Smooth muscle cell (in vitro differentiated cells): Measurements from ENCODE around the gene LSAMP. TPM values are rescaled to one million over a fixed set of nuclear protein-coding genes. Genes with fewer than 3 reads are reported as not detected.

Source experiments
- DNase-seq: peaks from one replicate; lab custom pipeline; 2025; ENCODE audit not compliant: unreplicated experiment; lab: John Stamatoyannopoulos, UW
- H2AFZ ChIP-seq: fragments of 200-600 bp; sonication (generic); 2 replicates; pipeline ENCODE4 v1.6.0; 2016; ENCODE audit warnings: antibody characterized with exemption, low read depth, mild to moderate bottlenecking
- H3F3A ChIP-seq: fragments of 200-600 bp; sonication (generic); 2 replicates; pipeline ENCODE4 v1.6.0; 2017; ENCODE audit warnings: antibody characterized with exemption, low read depth
- H3K27ac ChIP-seq: fragments of 200-600 bp; sonication (generic); 2 replicates; pipeline ENCODE4 v1.5.1; 2016; ENCODE audit warnings: low read depth, mild to moderate bottlenecking
- H3K27me3 ChIP-seq: fragments of 200-600 bp; sonication (generic); 2 replicates; pipeline ENCODE4 v1.6.1; 2016; ENCODE audit warnings: low read depth, mild to moderate bottlenecking
- H3K36me3 ChIP-seq: fragments of 200-600 bp; sonication (generic); 2 replicates; pipeline ENCODE4 v1.5.1; 2016; ENCODE audit warnings: low read depth
- H3K4me1 ChIP-seq: fragments of 200-600 bp; sonication (generic); 2 replicates; pipeline ENCODE4 v1.5.1; 2016; ENCODE audit warnings: low read depth
- H3K4me2 ChIP-seq: fragments of 200-600 bp; sonication (generic); 2 replicates; pipeline ENCODE4 v1.6.0; 2016; ENCODE audit warnings: mild to moderate bottlenecking
- H3K4me3 ChIP-seq: fragments of 200-600 bp; sonication (generic); 2 replicates; pipeline ENCODE4 v1.5.1; 2016; ENCODE audit warnings: mild to moderate bottlenecking
- H3K79me2 ChIP-seq: fragments of 200-600 bp; sonication (generic); 2 replicates; pipeline ENCODE4 v1.6.0; 2016; ENCODE audit warnings: low read depth, mild to moderate bottlenecking
- H3K9ac ChIP-seq: fragments of 200-600 bp; sonication (generic); 2 replicates; pipeline ENCODE4 v1.6.0; 2016; ENCODE audit warnings: low read depth
- H3K9me3 ChIP-seq: fragments of 200-600 bp; sonication (generic); replicated peaks from 2 replicates; pipeline ENCODE4 v1.5.1; 2016; ENCODE audit warnings: low read depth
- H4K20me1 ChIP-seq: fragments of 200-600 bp; sonication (generic); 2 replicates; pipeline ENCODE4 v1.6.0; 2016; ENCODE audit warnings: low read depth
- WGBS: methylation state at CpG from one replicate; pipeline ENCODE4 v1.1.7; 2016; ENCODE audit warnings: low lambda C conversion rate; 5-methylcytosine and 5-hydroxymethylcytosine counted together
- polyA plus RNA-seq: library from polyadenylated mRNA; unstranded; fragments of >200 nt; fragmentation: Nextera tagmentation; extraction: Ambion mirVana; gene quantifications from 2 replicates; pipeline ENCODE4 v1.2.1, GENCODE V29; 2016
- total RNA-seq: library from RNA; depleted of rRNA; stranded (reverse); fragments of >200 nt; gene quantifications from 2 replicates; pipeline ENCODE4 v1.2.3, GENCODE V29; 2014
- TF ChIP-seq, protein P1 (sequence below): fragments of 200-600 bp; sonication (generic); IDR thresholded peaks from 2 replicates; pipeline ENCODE4 v1.5.1; 2017; ENCODE audit warnings: borderline replicate concordance, mild to moderate bottlenecking, antibody characterized with exemption; ENCODE audit not compliant: insufficient read depth, poor library complexity, severe bottlenecking

LSAMP gene
- total and polyA plus RNA-seq, 2 experiments from 2014 or later = 11.2 to 13.6 TPM

DNA sequence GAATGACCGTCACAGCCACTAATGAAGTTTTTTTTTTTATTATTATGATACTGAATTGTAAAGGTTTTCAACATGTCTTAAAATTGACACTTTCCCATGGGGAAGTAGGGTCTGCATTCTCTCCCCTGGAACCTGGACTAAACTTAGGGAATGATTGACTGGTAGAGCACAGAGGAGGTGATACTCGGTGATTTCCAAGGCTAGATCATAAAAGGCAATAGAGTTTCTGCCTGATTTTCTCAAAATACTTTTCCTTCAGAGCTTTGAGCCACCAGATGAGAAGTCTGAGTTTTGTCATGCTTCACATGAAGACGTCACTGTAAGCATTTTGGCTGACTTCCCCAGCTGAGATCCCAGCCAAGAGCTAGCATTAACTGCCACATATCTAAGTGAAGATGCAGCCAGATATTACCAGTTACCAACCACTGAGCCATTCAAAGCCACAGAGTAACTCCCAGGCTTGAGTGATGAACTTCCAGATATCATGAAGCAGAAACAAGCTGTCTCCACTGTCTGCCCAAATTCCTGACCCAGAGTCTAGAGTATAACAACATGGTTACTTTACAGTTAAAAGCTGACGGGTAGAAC is 105.8 kb downstream of the LSAMP start:
- Histone ChIP-seq H3K4me2 (peak overlapping the region; percentile 42), H3K27ac (peak overlapping the region; percentile 78)

DNA sequence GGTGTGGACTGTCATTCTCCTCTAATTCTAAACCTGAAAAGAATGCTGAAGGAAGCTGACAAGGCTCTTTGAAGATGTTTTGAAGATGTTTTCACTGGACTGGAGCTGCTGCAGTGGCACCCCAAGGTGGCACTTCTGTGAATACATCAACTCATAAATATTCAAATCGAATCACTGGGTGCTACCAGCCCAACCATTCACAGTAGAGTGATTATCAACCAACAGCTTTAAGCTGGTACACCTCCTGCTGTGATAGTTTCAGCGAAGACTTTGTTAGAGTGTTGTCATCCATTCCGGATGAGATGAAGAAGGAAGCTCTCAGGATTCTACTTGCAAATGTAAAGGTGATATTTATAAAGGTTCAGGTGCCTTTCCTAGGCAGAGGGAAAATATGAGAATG is 106.6 kb downstream of the LSAMP start:
- TF ChIP-seq, protein P1, sequence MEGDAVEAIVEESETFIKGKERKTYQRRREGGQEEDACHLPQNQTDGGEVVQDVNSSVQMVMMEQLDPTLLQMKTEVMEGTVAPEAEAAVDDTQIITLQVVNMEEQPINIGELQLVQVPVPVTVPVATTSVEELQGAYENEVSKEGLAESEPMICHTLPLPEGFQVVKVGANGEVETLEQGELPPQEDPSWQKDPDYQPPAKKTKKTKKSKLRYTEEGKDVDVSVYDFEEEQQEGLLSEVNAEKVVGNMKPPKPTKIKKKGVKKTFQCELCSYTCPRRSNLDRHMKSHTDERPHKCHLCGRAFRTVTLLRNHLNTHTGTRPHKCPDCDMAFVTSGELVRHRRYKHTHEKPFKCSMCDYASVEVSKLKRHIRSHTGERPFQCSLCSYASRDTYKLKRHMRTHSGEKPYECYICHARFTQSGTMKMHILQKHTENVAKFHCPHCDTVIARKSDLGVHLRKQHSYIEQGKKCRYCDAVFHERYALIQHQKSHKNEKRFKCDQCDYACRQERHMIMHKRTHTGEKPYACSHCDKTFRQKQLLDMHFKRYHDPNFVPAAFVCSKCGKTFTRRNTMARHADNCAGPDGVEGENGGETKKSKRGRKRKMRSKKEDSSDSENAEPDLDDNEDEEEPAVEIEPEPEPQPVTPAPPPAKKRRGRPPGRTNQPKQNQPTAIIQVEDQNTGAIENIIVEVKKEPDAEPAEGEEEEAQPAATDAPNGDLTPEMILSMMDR = no peak

More for the DNA sequence above, 105.8 kb downstream of the LSAMP start:
- peak; percentile 1 for DNase-seq
- H3F3A ChIP-seq = no peaks in the 10 kb centered on the region
- no peaks in the 10 kb centered on the region for H3K79me2 ChIP-seq
- H4K20me1 ChIP-seq = no peaks in the 10 kb centered on the region
- no peaks in the 10 kb centered on the region for H3K27me3 ChIP-seq
- TF ChIP-seq, protein P1 = no peak
- no peak overlapping the region for H3K4me3 ChIP-seq
- 39% methylated on average over 4 of the region's 4 CpGs for WGBS
- no peaks in the 10 kb centered on the region for H3K36me3 ChIP-seq
- H3K9me3 ChIP-seq = no peaks in the 10 kb centered on the region
- no peak overlapping the region for H2AFZ ChIP-seq
- H3K4me1 ChIP-seq = peaks cover 4% of the 10 kb centered on the region
- H3K9ac ChIP-seq = peak overlapping the region; percentile 12

DNA sequence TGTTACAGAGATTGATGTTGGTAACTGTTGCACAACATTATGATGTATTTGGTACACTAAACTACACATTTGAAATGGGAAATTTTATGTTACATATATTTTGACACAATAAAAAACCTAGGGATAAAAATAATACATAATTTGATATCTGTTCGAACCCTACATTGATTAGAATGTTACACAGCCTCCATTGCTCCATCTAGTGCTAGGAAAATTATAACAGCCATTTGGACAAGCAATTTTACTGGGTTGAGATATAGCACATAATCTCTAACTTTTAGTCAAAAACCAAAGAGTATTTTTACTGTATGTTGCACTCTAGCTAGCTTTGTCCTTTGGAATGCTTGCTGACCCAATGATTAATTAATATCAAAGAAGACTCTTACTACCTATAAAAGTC is 108.1 kb downstream of the LSAMP start:
- Histone ChIP-seq H3K4me2 (no peak overlapping the region), H3K4me3 (no peak overlapping the region), H2AFZ (no peak overlapping the region), H3K79me2 (no peaks in the 10 kb centered on the region), H3K9me3 (no peaks in the 10 kb centered on the region), H3K9ac (no peak overlapping the region), H3K36me3 (no peaks in the 10 kb centered on the region), H3K27me3 (no peaks in the 10 kb centered on the region), H4K20me1 (no peaks in the 10 kb centered on the region), H3F3A (no peaks in the 10 kb centered on the region), H3K27ac (no peak overlapping the region), H3K4me1 (peaks cover 4% of the 10 kb centered on the region)
- no peak for DNase-seq
- TF ChIP-seq, protein P1 = no peak
- WGBS = 93% methylated on average over 1 of the region's 1 CpG

More for the DNA sequence above, 106.6 kb downstream of the LSAMP start:
- Histone ChIP-seq H3K27me3 (no peaks in the 10 kb centered on the region), H2AFZ (no peak overlapping the region), H3K4me3 (no peak overlapping the region), H3F3A (no peaks in the 10 kb centered on the region), H3K27ac (peak overlapping the region; percentile 78), H3K36me3 (no peaks in the 10 kb centered on the region), H3K4me1 (peaks cover 4% of the 10 kb centered on the region), H3K4me2 (no peak overlapping the region), H3K9ac (no peak overlapping the region), H3K79me2 (no peaks in the 10 kb centered on the region), H4K20me1 (no peaks in the 10 kb centered on the region), H3K9me3 (no peaks in the 10 kb centered on the region)
- DNase-seq = no peak
- WGBS = 78% methylated on average over 3 of the region's 3 CpGs

DNA sequence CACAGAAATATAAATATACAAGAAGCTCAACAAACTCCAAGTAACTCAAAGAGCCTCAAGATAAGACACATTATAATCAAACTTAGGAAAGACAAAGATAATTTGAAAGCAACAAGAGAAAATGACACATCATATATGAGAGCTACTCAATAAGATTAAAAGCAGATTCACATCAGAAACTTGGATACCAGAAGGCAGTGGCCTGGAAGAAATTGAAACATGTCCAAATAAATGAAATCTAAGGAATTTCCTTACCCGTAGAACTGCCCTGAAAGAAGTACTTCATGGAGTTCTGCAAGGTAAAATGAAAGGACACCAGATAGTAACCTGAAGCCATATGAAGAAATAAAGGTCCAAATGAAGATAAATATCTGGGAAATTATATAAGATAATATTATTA is 113.9 kb downstream of the LSAMP start:
- TF ChIP-seq, protein P1 = no peak
- Histone ChIP-seq H3K4me3 (no peak overlapping the region), H3K9ac (no peak overlapping the region), H3K36me3 (no peaks in the 10 kb centered on the region), H3K79me2 (no peaks in the 10 kb centered on the region), H4K20me1 (no peaks in the 10 kb centered on the region), H3K27ac (no peak overlapping the region), H3K4me1 (peaks cover 4% of the 10 kb centered on the region), H3F3A (no peaks in the 10 kb centered on the region), H2AFZ (no peak overlapping the region), H3K4me2 (no peak overlapping the region), H3K9me3 (no peaks in the 10 kb centered on the region), H3K27me3 (no peaks in the 10 kb centered on the region)
- 82% methylated on average over 1 of the region's 1 CpG for WGBS
- no peak for DNase-seq
